Endothelial cell of umbilical vein (primary cell): Measurements from ENCODE around the gene BID. TPM values are rescaled to one million over a fixed set of nuclear protein-coding genes. Genes with fewer than 3 reads are reported as not detected.

ENCODE experiments used
- BruUV-seq: library from RNA; stranded (reverse); fragments of 400-500 nt; replicated peaks from 2 replicates; lab custom pipeline; 2021; lab: Mats Ljungman, UMichigan
- CTCF ChIA-PET: fragments of 300-600, 350-600 bp; sonication (Branson Sonifier 250); formaldehyde crosslinking; loops from one replicate; lab custom pipeline; 2021; ENCODE audit warnings: antibody characterized with exemption, inconsistent platforms; lab: Charles Lee
- POLR2A ChIA-PET: fragments of 300-600, 350-600 bp; sonication (Branson Sonifier 250); formaldehyde crosslinking; loops from one replicate; lab custom pipeline; 2021; ENCODE audit warnings: antibody characterized with exemption, inconsistent platforms; lab: Charles Lee
- DNase-seq: peaks from one replicate; pipeline ENCODE4 v3.0.0-alpha.2; 2011; ENCODE audit warnings: low read depth, low spot score
- FAIRE-seq: peaks from 2 replicates; lab custom pipeline; 2011; peaks lifted over from hg19 to GRCh38; lab: Jason Lieb, UNC
- H2AFZ ChIP-seq: 2 replicates; pipeline ENCODE4 v1.6.0; 2012; ENCODE audit warnings: low read depth, low read length, control low read depth, inconsistent platforms
- H3K27ac ChIP-seq: 2 replicates; pipeline ENCODE4 v1.5.1; 2011; ENCODE audit warnings: low read depth, mild to moderate bottlenecking, control low read depth, low read length, moderate library complexity; ENCODE audit not compliant: insufficient read depth
- H3K27me3 ChIP-seq, 2 experiments: 2 replicates each; pipeline versions ENCODE4 v1.6.0 to v1.6.1; 2011; ENCODE audit warnings: low read length in 2 of 2, mixed read lengths in 1 of 2; ENCODE audit not compliant: control insufficient read depth in 2 of 2, insufficient read depth in 2 of 2
- H3K36me3 ChIP-seq, 2 experiments: 2 replicates in 1 of 2; 3 replicates in 1 of 2; pipeline ENCODE4 v1.5.1; 2011; ENCODE audit warnings: low read length in 2 of 2, mild to moderate bottlenecking in 1 of 2, moderate library complexity in 1 of 2; ENCODE audit not compliant: control insufficient read depth in 2 of 2, insufficient read depth in 2 of 2; ENCODE audit errors: extremely low read depth in 1 of 2
- H3K4me1 ChIP-seq: 3 replicates; pipeline ENCODE4 v1.5.1; 2011; ENCODE audit warnings: mild to moderate bottlenecking, low read length; ENCODE audit not compliant: control insufficient read depth, insufficient read depth; ENCODE audit errors: extremely low read depth
- H3K4me2 ChIP-seq: 2 replicates; pipeline ENCODE4 v1.6.1; 2011; ENCODE audit warnings: low read length, control low read depth, mixed read lengths; ENCODE audit not compliant: insufficient read depth
- H3K4me3 ChIP-seq, 3 experiments: fragments of 200-600 bp in 1 of 3; sonication (generic), shearing (Covaris generic) in 1 of 3; replicated peaks in 1 of 3; 2 replicates each; pipeline ENCODE4 v1.5.1; 2011 to 2016; ENCODE audit warnings: control low read depth in 3 of 3, low read length in 3 of 3, mild to moderate bottlenecking in 2 of 3, inconsistent platforms in 1 of 3, low read depth in 1 of 3, moderate library complexity in 1 of 3; ENCODE audit not compliant: insufficient read depth in 1 of 3
- H3K79me2 ChIP-seq: 2 replicates; pipeline ENCODE4 v1.6.0; 2012; ENCODE audit warnings: low read length, inconsistent platforms; ENCODE audit not compliant: control insufficient read depth, insufficient read depth
- H3K9ac ChIP-seq: replicated peaks from 2 replicates; pipeline ENCODE3; 2011; ENCODE audit warnings: low read length, control low read depth; ENCODE audit not compliant: insufficient read depth; ENCODE audit errors: extremely low read depth
- H3K9me1 ChIP-seq: replicated peaks from 3 replicates; pipeline ENCODE4 v1.6.0; 2011; ENCODE audit warnings: mild to moderate bottlenecking, low read length; ENCODE audit not compliant: control insufficient read depth, insufficient read depth; ENCODE audit errors: extremely low read depth
- H3K9me3 ChIP-seq: replicated peaks from 2 replicates; pipeline ENCODE4 v1.5.1; 2012; ENCODE audit warnings: low read length, inconsistent platforms; ENCODE audit not compliant: control insufficient read depth, insufficient read depth
- H4K20me1 ChIP-seq: replicated peaks from 2 replicates; pipeline ENCODE3; 2011; ENCODE audit warnings: mild to moderate bottlenecking, low read length; ENCODE audit not compliant: control insufficient read depth, insufficient read depth; ENCODE audit errors: extremely low read depth
- EZH2 ChIP-seq: IDR thresholded peaks from 2 replicates; pipeline ENCODE4 v1.6.1; 2012; ENCODE audit warnings: borderline replicate concordance, low read depth, mild to moderate bottlenecking, moderate library complexity, low read length, inconsistent platforms; ENCODE audit not compliant: severe bottlenecking
- GATA2 ChIP-seq: IDR thresholded peaks from 2 replicates; pipeline ENCODE4 v1.7.0; 2011; ENCODE audit warnings: low read depth, mild to moderate bottlenecking, moderate library complexity, mixed read lengths, low read length; ENCODE audit not compliant: insufficient read length, insufficient read depth
- JUN ChIP-seq: IDR thresholded peaks from 2 replicates; pipeline ENCODE4 v1.6.1; 2011; ENCODE audit warnings: borderline replicate concordance, low read depth; ENCODE audit not compliant: insufficient read length, insufficient read depth
- MYC ChIP-seq: IDR thresholded peaks from one replicate; pipeline ENCODE4 v1.6.1; 2011; ENCODE audit warnings: mild to moderate bottlenecking, low read depth, low read length
- POLR2AphosphoS5 ChIP-seq: IDR thresholded peaks from 2 replicates; pipeline ENCODE4 v1.6.1; 2012; ENCODE audit warnings: low read depth, mild to moderate bottlenecking, control low read depth, low read length, moderate library complexity; ENCODE audit not compliant: insufficient read depth
- dilution Hi-C: fragments of 300-500 bp; cut with MboI; formaldehyde crosslinking; loops from one replicate; pipeline ENCODE4 v1.15.0; 2019; ENCODE audit warnings: low sequenced_read_pairs; ENCODE audit not compliant: extremely low pct_ligation_motif_present
- intact Hi-C: fragments of 100-400 bp; cut with micrococcal nuclease; formaldehyde crosslinking; loops from one replicate; pipeline ENCODE4 v1.10.0; 2022
- polyA plus RNA-seq, 4 experiments: library from polyadenylated mRNA; depleted of rRNA in 3 of 4; stranded (reverse) in 3 of 4; unstranded in 1 of 4; fragments of >200 nt; gene quantifications; 2 replicates each; pipeline versions ENCODE4 v1.2.1 to v1.2.3, GENCODE V29; 2011 to 2012; ENCODE audit warnings: missing spikeins in 1 of 4
- total RNA-seq: library from RNA; stranded (reverse); gene quantifications from 2 replicates; pipeline ENCODE4 v1.2.3, GENCODE V29; 2021
- TF ChIP-seq, protein P1 (sequence below), 2 donors: IDR thresholded peaks; 1 replicate in 1 of 2; 2 replicates in 1 of 2; pipeline ENCODE4 v1.5.1; 2011; ENCODE audit warnings: low read length in 2 of 2, mild to moderate bottlenecking in 2 of 2, moderate library complexity in 2 of 2, control low read depth in 1 of 2, inconsistent platforms in 1 of 2, low read depth in 1 of 2; ENCODE audit not compliant: insufficient read depth in 1 of 2; ENCODE audit errors: extremely low read depth in 1 of 2

BID gene
- total and polyA plus RNA-seq, 2 donors (not counting 3 experiments of a cell fraction or from before 2014, with no cell fraction given) = 39.0 to 119 TPM

DNA sequence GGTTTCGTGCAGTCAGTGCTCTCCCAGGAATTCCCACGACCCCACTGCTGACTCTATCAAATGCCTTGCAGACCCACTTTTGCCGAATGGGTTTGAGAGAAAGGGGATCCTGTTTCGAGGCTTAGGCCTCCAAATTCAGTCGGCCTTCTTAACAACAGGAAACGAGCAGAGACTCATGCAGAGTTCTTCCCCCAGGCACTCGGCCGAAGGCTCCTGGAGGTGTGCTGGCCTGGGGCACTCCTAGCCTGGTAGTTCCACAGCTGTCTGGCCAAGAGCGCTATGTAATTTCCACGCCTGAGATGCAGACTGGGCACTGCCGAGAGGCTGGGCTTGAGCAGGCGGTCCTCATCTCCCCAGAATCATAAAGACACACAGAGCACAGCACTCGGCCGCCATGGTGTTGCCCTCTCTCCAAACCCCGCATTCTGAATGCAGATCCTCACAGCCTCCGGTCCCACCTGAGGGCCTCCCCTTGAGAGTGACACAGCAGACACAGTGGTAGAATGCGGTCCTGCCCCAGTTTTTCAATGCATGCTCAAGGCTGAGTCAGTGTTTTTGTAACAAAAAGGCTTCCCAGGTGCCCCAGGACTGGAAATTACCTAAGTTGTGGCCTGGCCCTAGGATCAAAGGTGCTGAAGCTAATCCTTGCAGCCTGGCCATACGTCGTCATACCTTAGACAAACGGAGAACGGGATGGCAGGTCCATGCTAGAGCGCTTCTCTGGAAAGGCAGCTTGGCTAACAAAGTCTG, 30.2 kb upstream of the BID start:
- no peak overlapping the region for H3K4me3 ChIP-seq
- H3K4me1 ChIP-seq = no peaks in the 10 kb centered on the region
- no peaks in the 10 kb centered on the region for H3K79me2 ChIP-seq
- no peak overlapping the region for H3K27ac ChIP-seq
- no peaks in the 10 kb centered on the region for H4K20me1 ChIP-seq
- H3K27me3 ChIP-seq = no peaks in the 10 kb centered on the region
- no peak overlapping the region for H3K4me2 ChIP-seq
- no peak for TF ChIP-seq POLR2AphosphoS5
- no peak for TF ChIP-seq JUN
- TF ChIP-seq EZH2 = no peak
- no peak for TF ChIP-seq GATA2
- TF ChIP-seq MYC = no peak
- TF ChIP-seq, protein P1, sequence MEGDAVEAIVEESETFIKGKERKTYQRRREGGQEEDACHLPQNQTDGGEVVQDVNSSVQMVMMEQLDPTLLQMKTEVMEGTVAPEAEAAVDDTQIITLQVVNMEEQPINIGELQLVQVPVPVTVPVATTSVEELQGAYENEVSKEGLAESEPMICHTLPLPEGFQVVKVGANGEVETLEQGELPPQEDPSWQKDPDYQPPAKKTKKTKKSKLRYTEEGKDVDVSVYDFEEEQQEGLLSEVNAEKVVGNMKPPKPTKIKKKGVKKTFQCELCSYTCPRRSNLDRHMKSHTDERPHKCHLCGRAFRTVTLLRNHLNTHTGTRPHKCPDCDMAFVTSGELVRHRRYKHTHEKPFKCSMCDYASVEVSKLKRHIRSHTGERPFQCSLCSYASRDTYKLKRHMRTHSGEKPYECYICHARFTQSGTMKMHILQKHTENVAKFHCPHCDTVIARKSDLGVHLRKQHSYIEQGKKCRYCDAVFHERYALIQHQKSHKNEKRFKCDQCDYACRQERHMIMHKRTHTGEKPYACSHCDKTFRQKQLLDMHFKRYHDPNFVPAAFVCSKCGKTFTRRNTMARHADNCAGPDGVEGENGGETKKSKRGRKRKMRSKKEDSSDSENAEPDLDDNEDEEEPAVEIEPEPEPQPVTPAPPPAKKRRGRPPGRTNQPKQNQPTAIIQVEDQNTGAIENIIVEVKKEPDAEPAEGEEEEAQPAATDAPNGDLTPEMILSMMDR (IDR thresholded peaks at IDR 0.05; ENCODE audit: extremely low read depth in 1 of 2, insufficient read depth in 1 of 2, low read depth in 1 of 2, low read length in 2 of 2) = no peak
- no peak for FAIRE-seq
- peaks cover 7 to 19% of the 10 kb centered on the region in 2 experiments for H3K36me3 ChIP-seq
- dilution Hi-C loops = no loop called here
- no TSS peak for BruUV-seq
- POLR2A ChIA-PET = no interaction called here
- CTCF ChIA-PET = interaction anchor here (1.2 to 2.7 kb wide), 2 partner anchors 62 to 272 kb away, joined by 3 to 7 read pairs; no protein-coding TSS in a partner anchor
- no peaks in the 10 kb centered on the region for H3K9me3 ChIP-seq
- no peak overlapping the region for H2AFZ ChIP-seq
- intact Hi-C loops = no loop called here
- H3K9ac ChIP-seq = no peak overlapping the region
- no peaks in the 10 kb centered on the region for H3K9me1 ChIP-seq
- no peak for DNase-seq
